HL-60 (cell line): Measurements from ENCODE around the gene HSD17B4.
"Not testable (repeated sequence)": the region's sequence is repeated elsewhere in the genome, so short reads cannot be mapped to it uniquely, and the experiment has no call there.

ENCODE experiments used
- DNase-seq, 2 experiments: peaks; one replicate each; pipeline ENCODE4 v3.0.0-alpha.2; 2010 to 2020; ENCODE audit warnings: low read depth in 1 of 2, low spot score in 1 of 2
- H3K27ac ChIP-seq: fragments of 250-450 bp; sonication (Bioruptor Pico); replicated peaks from 2 replicates; pipeline ENCODE4 v1.5.1; 2020; ENCODE audit warnings: mild to moderate bottlenecking, moderate library complexity
- H3K27me3 ChIP-seq: fragments of 250-450 bp; sonication (Bioruptor Pico); 2 replicates; pipeline ENCODE4 v1.5.1; 2021; ENCODE audit warnings: mild to moderate bottlenecking, moderate library complexity; ENCODE audit not compliant: insufficient read depth, poor library complexity, severe bottlenecking
- H3K4me3 ChIP-seq: replicated peaks from 2 replicates; pipeline ENCODE4 v1.5.1; 2011; ENCODE audit warnings: mild to moderate bottlenecking, control low read depth, low read length; ENCODE audit not compliant: insufficient read depth
- GABPA ChIP-seq: IDR thresholded peaks from 2 replicates; pipeline ENCODE4 v1.6.1; 2012; ENCODE audit warnings: low read depth
- POLR2AphosphoS5 ChIP-seq: IDR thresholded peaks from 2 replicates; pipeline ENCODE4 v1.6.1; 2012; ENCODE audit warnings: low read depth
- SPI1 ChIP-seq: IDR thresholded peaks from 2 replicates; pipeline ENCODE4 v1.6.1; 2012; ENCODE audit warnings: low read depth, mild to moderate bottlenecking, borderline replicate concordance
- TF ChIP-seq, protein P1 (sequence below): IDR thresholded peaks from 2 replicates; pipeline ENCODE4 v1.6.1; 2012; ENCODE audit warnings: low read depth; ENCODE audit not compliant: insufficient replicate concordance
- TF ChIP-seq, protein P2 (sequence below): IDR thresholded peaks from one replicate; pipeline ENCODE4 v1.5.1; 2011; ENCODE audit warnings: low read length, control low read depth, inconsistent platforms; ENCODE audit not compliant: insufficient read depth

Gene HSD17B4

DNA sequence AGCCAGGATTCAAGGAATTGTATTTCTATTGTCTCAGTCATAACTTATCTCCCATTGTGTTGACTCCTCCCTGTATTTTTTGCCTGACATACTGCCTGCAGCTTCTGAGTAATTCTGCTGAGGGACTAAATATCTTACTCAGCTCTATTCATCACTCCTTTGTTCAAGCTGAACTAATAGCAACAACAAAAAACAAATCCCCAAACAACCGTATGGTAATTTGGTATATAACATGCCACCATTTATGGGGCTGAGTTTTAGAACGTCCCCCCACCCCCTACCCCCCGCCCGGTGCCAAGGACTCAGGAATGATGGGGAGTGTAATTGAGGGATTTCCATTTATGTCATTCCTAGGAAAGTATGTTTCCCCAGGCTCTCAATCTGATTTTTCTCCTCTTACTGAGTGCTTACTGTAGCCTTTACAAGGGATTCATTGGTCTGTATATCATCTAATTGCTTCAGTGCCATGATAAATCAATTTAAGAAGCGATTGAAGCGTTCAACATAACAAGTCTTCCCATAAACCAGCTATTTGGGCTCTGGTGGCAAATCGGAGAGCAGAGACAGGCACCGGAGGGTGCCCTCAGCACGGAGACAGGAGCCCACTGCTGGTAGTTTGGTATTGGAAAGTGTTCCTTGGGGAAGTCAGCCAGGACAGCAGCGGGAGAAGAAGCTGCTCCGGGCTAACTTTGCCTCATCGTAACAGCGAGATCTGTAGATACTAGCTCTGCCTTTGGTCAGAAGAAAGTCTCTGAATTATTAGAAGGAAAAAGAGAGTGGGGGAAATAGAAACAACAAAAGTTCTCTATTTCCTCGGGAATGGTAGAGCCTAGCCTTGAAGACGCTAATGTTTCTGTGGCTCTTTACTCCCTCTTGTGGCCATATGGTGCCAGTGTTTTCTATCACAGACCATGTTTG is 40.7 kb upstream of the HSD17B4 start:
- TF ChIP-seq, protein P1, sequence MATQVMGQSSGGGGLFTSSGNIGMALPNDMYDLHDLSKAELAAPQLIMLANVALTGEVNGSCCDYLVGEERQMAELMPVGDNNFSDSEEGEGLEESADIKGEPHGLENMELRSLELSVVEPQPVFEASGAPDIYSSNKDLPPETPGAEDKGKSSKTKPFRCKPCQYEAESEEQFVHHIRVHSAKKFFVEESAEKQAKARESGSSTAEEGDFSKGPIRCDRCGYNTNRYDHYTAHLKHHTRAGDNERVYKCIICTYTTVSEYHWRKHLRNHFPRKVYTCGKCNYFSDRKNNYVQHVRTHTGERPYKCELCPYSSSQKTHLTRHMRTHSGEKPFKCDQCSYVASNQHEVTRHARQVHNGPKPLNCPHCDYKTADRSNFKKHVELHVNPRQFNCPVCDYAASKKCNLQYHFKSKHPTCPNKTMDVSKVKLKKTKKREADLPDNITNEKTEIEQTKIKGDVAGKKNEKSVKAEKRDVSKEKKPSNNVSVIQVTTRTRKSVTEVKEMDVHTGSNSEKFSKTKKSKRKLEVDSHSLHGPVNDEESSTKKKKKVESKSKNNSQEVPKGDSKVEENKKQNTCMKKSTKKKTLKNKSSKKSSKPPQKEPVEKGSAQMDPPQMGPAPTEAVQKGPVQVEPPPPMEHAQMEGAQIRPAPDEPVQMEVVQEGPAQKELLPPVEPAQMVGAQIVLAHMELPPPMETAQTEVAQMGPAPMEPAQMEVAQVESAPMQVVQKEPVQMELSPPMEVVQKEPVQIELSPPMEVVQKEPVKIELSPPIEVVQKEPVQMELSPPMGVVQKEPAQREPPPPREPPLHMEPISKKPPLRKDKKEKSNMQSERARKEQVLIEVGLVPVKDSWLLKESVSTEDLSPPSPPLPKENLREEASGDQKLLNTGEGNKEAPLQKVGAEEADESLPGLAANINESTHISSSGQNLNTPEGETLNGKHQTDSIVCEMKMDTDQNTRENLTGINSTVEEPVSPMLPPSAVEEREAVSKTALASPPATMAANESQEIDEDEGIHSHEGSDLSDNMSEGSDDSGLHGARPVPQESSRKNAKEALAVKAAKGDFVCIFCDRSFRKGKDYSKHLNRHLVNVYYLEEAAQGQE = no peak
- TF ChIP-seq, protein P2, sequence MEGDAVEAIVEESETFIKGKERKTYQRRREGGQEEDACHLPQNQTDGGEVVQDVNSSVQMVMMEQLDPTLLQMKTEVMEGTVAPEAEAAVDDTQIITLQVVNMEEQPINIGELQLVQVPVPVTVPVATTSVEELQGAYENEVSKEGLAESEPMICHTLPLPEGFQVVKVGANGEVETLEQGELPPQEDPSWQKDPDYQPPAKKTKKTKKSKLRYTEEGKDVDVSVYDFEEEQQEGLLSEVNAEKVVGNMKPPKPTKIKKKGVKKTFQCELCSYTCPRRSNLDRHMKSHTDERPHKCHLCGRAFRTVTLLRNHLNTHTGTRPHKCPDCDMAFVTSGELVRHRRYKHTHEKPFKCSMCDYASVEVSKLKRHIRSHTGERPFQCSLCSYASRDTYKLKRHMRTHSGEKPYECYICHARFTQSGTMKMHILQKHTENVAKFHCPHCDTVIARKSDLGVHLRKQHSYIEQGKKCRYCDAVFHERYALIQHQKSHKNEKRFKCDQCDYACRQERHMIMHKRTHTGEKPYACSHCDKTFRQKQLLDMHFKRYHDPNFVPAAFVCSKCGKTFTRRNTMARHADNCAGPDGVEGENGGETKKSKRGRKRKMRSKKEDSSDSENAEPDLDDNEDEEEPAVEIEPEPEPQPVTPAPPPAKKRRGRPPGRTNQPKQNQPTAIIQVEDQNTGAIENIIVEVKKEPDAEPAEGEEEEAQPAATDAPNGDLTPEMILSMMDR = peak; percentile 59
- TF ChIP-seq SPI1 (no peak), POLR2AphosphoS5 (no peak)
- no peaks in the 10 kb centered on the region for H3K27me3 ChIP-seq
- H3K4me3 ChIP-seq = peak overlapping the region; percentile 32
- DNase-seq = peak in 1 of 2 experiments; percentile 56
- peak overlapping the region; percentile 19 for H3K27ac ChIP-seq

DNA sequence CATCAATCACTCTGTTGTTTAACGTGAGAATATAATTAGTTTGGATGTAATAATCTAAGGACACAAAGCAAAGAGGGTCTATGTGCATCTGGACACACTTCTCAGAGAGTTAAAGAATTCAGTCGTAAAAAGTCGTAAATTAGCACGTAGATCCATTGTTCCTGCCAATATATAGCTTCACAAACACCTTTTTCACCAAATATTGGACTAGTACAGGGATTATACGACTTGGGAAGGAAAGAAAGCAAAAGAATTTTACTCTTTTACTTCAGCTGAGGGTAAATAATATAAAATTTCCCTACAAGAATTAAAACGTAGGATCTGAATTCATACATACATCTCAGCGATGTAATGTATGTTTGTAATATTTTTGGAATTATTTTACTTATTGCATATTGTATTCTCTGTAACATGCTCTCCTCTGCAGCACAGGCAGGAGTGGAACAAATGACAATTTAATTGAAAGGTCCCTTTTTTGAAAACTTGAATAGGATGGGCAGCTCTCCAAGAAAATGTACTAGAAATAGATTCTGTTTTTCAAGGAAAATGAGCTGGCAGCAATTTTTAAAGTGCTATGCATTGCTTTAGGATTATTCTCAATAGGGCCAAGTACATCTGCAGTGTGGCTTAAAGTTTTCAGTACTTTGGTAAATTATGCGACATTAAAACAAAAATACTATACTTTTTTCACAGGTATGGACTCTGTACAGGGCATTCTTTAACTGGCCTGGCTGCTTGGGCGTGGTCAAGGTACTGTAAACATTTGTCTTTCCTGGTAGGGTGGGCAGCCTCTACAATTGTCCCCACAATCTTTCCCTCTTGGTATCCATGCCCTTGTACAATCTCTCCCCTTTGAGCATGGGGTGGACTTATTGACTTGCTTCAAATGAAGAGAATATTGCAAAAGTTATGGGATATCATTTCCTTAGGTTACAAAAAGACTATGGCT is 39.7 kb upstream of the HSD17B4 start:
- no peak for DNase-seq
- Histone ChIP-seq H3K27me3 (no peaks in the 10 kb centered on the region), H3K27ac (no peak overlapping the region), H3K4me3 (no peak overlapping the region)
- no peak for TF ChIP-seq GABPA
- no peak for TF ChIP-seq SPI1
- TF ChIP-seq, protein P1 = no peak
- TF ChIP-seq, protein P2 = no peak
- no peak for TF ChIP-seq POLR2AphosphoS5

DNA sequence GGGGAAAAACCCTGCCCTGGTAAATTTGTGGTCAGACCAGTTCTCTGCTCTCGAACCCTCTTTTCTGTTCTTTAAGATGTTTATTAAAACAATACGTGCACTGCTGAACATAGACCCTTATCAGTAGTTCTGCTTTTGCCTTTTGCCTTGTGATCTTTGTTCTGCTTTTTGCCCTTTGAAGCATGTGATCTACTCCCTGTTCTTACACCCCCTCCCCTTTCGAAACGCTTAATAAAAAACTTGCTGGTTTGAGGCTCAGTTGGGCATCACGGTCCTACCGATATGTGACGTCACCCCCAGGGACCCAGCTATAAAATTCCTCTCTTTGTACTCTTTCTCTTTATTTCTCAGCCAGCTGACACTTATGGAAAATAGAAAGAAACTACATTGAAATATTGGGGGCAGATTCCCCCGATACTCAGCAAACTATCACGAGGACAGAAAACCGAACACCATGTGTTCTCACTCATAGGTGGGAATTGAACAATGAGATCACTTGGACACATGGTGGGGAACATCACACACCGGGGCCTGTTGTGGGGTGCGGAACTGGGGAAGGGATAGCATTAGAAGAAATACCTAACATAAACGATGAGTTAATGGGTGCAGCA is 38.1 kb upstream of the HSD17B4 start:
- H3K27me3 ChIP-seq, H3K4me3 ChIP-seq: not testable (repeated sequence)
- H3K27ac ChIP-seq = peak overlapping the region; percentile 42
- DNase-seq = peak in 1 of 2 experiments; percentile 69
